GM12878 (cell line): ENCODE results near the gene TRMT13. TPM values are rescaled to one million over a fixed set of nuclear protein-coding genes. Genes with fewer than 3 reads are reported as not detected.

ENCODE experiments used
- ATAC-seq: fragments of 200-7000 bp; cut with Tn5 transposase; 3 replicates; pipeline ENCODE4 v1.9.1; 2020; ENCODE audit warnings: mild to moderate bottlenecking, moderate library complexity
- BruUV-seq: library from RNA; stranded (reverse); fragments of 400-500 nt; replicated peaks from 2 replicates; lab custom pipeline; 2021; lab: Mats Ljungman, UMichigan
- CTCF ChIA-PET: fragments of 300-600 bp; sonication (Branson Sonifier 250); formaldehyde crosslinking; extraction: SDS; loops from one replicate; lab custom pipeline; 2021; ENCODE audit warnings: inconsistent platforms; lab: Yijun Ruan, JAX
- POLR2A ChIA-PET: fragments of 350-600 bp; formaldehyde crosslinking; extraction: SDS; loops from one replicate; lab custom pipeline; 2021; ENCODE audit warnings: inconsistent platforms; lab: Charles Lee
- RAD21 ChIA-PET: fragments of 300-600 bp; sonication (Branson Sonifier 250); formaldehyde crosslinking; loops from one replicate; lab custom pipeline; 2023; ENCODE audit warnings: antibody characterized with exemption; ENCODE audit not compliant: unreplicated experiment; lab: Charles Lee
- SMC1A ChIA-PET: fragments of 300-600 bp; sonication (Branson Sonifier 250); formaldehyde crosslinking; loops from one replicate; lab custom pipeline; 2023; ENCODE audit not compliant: unreplicated experiment, uncharacterized antibody; lab: Charles Lee
- DNase-seq: peaks from one replicate; pipeline ENCODE4 v3.0.0-alpha.2; 2011; ENCODE audit warnings: low read depth, low spot score
- FAIRE-seq: peaks from 3 replicates; lab custom pipeline; 2011; peaks lifted over from hg19 to GRCh38; lab: Jason Lieb, UNC
- H2AFZ ChIP-seq: 2 replicates; pipeline ENCODE4 v1.6.0; 2011; ENCODE audit warnings: low read depth, low read length, control low read depth; ENCODE audit not compliant: control insufficient read depth
- H3K27ac ChIP-seq: 2 replicates; pipeline ENCODE4 v1.5.1; 2011; ENCODE audit warnings: control low read depth; ENCODE audit not compliant: control insufficient read depth, insufficient read depth
- H3K27me3 ChIP-seq, 2 experiments: replicated peaks in 1 of 2; 2 replicates each; pipeline versions ENCODE4 v1.6.0 to v1.6.1; 2011; ENCODE audit warnings: low read length in 1 of 2; ENCODE audit not compliant: control insufficient read depth in 2 of 2, insufficient read depth in 2 of 2
- H3K36me3 ChIP-seq, 2 experiments: 2 replicates each; pipeline ENCODE4 v1.5.1; 2011; ENCODE audit warnings: low read length in 1 of 2; ENCODE audit not compliant: control insufficient read depth in 2 of 2, insufficient read depth in 2 of 2
- H3K4me1 ChIP-seq: 2 replicates; pipeline ENCODE4 v1.6.1; 2011; ENCODE audit warnings: mild to moderate bottlenecking, low read length, moderate library complexity, mixed read lengths; ENCODE audit not compliant: control insufficient read depth, insufficient read depth
- H3K4me2 ChIP-seq: 2 replicates; pipeline ENCODE4 v1.6.0; 2011; ENCODE audit warnings: control low read depth; ENCODE audit not compliant: control insufficient read depth, insufficient read depth
- H3K4me3 ChIP-seq: fragments of 200-600 bp; sonication (generic); 2 replicates; pipeline ENCODE4 v1.5.1; 2016
- H3K79me2 ChIP-seq: 2 replicates; pipeline ENCODE4 v1.6.0; 2011; ENCODE audit warnings: low read length; ENCODE audit not compliant: control insufficient read depth, insufficient read depth
- H3K9ac ChIP-seq: 2 replicates; pipeline ENCODE4 v1.8.0; 2011; ENCODE audit warnings: low read length, control low read depth, mixed read lengths; ENCODE audit not compliant: control insufficient read depth, insufficient read depth
- H3K9me3 ChIP-seq: replicated peaks from 3 replicates; pipeline ENCODE4 v1.5.1; 2011; ENCODE audit warnings: mild to moderate bottlenecking, low read length; ENCODE audit not compliant: control insufficient read depth, insufficient read depth
- H4K20me1 ChIP-seq: 2 replicates; pipeline ENCODE4 v1.6.0; 2011; ENCODE audit not compliant: control insufficient read depth, insufficient read depth
- ATF7 ChIP-seq: fragments of 450-650 bp; IDR thresholded peaks from 2 replicates; pipeline ENCODE4 v1.6.1; 2016; ENCODE audit warnings: low read depth, mild to moderate bottlenecking
- MEF2B ChIP-seq: fragments of 450-650 bp; IDR thresholded peaks from 2 replicates; pipeline ENCODE4 v1.6.1; 2018; ENCODE audit warnings: mild to moderate bottlenecking, moderate library complexity; ENCODE audit not compliant: partially characterized antibody, poor library complexity, severe bottlenecking
- in situ Hi-C: fragments of 300-500 bp; cut with MboI; formaldehyde crosslinking; loops from 9 replicates; pipeline ENCODE4 v1.14.3; 2018; ENCODE audit warnings: mixed read lengths
- intact Hi-C: fragments of 100-400 bp; cut with micrococcal nuclease; formaldehyde crosslinking; loops from one replicate; pipeline ENCODE4 v1.14.2; 2022; ENCODE audit not compliant: unreplicated experiment
- polyA plus RNA-seq, 11 experiments: library from polyadenylated mRNA; depleted of rRNA in 4 of 11; unstranded in 6 of 11; stranded (reverse) in 5 of 11; fragments of >200 nt; fragmentation: Nextera tagmentation in 4 of 11; fragmentation: Illumina TruSeq in 1 of 11; extraction: Ambion mirVana in 4 of 11; extraction: Trizol in 1 of 11; gene quantifications; 1 replicate in 1 of 11; 2 replicates in 10 of 11; pipeline versions ENCODE4 v1.2.1 to v1.2.3, GENCODE V29; 2011 to 2016; ENCODE audit warnings: inconsistent platforms in 2 of 11, missing spikeins in 2 of 11, low read depth in 1 of 11
- total RNA-seq, 4 experiments: library from RNA; depleted of rRNA in 3 of 4; stranded (reverse); fragments of >200 nt in 3 of 4; fragmentation: Illumina TruSeq in 1 of 4; extraction: Trizol in 1 of 4; gene quantifications; 2 replicates each; pipeline versions ENCODE4 v1.2.1 to v1.2.3, GENCODE V29; 2013 to 2021
- TF ChIP-seq, protein P1 (sequence below): fragments of 450-650 bp; IDR thresholded peaks from 2 replicates; pipeline ENCODE4 v1.6.1; 2017; ENCODE audit warnings: mild to moderate bottlenecking, moderate library complexity

Gene TRMT13
- total and polyA plus RNA-seq, 10 of the 15 experiments (the other 5 are each of a cell fraction or from before 2014, with no cell fraction given) = 13.7 to 26.6 (median 21.9) TPM

DNA sequence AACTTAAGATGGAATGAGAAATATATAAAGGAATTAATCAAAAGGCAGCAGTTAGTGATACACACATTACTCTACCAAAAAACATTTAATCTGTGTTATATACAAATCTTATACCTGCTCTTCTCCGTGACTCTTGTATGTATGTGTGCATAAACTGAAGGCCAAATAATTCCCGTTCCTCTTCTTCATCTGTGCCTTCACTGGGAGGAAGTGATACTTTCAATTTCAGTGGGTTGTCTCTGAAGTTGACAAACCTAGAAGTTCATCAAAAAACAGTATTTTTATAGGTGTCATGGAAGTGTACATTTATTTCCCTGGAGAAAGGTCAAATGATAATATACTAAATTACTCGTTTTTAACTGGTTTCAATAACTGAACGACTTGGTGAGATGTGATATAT, 19.3 kb downstream of the TRMT13 start (continued):
- TF ChIP-seq, protein P1, sequence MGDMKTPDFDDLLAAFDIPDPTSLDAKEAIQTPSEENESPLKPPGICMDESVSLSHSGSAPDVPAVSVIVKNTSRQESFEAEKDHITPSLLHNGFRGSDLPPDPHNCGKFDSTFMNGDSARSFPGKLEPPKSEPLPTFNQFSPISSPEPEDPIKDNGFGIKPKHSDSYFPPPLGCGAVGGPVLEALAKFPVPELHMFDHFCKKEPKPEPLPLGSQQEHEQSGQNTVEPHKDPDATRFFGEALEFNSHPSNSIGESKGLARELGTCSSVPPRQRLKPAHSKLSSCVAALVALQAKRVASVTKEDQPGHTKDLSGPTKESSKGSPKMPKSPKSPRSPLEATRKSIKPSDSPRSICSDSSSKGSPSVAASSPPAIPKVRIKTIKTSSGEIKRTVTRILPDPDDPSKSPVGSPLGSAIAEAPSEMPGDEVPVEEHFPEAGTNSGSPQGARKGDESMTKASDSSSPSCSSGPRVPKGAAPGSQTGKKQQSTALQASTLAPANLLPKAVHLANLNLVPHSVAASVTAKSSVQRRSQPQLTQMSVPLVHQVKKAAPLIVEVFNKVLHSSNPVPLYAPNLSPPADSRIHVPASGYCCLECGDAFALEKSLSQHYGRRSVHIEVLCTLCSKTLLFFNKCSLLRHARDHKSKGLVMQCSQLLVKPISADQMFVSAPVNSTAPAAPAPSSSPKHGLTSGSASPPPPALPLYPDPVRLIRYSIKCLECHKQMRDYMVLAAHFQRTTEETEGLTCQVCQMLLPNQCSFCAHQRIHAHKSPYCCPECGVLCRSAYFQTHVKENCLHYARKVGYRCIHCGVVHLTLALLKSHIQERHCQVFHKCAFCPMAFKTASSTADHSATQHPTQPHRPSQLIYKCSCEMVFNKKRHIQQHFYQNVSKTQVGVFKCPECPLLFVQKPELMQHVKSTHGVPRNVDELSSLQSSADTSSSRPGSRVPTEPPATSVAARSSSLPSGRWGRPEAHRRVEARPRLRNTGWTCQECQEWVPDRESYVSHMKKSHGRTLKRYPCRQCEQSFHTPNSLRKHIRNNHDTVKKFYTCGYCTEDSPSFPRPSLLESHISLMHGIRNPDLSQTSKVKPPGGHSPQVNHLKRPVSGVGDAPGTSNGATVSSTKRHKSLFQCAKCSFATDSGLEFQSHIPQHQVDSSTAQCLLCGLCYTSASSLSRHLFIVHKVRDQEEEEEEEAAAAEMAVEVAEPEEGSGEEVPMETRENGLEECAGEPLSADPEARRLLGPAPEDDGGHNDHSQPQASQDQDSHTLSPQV = no peak

DNA sequence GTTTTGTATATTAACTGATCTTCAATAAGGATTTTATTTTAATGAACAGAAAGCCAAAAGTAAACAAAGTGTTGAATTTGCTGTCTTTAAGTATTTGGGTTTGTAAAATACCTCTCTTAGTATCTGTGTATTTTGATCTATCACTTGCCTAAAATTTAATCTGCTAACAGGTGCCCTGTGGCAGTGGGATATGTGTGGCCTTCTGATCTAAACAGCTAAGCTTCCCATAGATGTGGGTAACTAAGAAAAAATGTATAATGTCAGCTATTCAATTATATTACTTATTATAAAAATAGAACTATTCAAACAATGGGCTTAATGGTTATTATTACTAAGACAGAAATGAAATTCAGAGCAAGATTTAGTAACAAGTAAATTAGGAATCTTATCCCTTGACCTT, 29.9 kb downstream of the TRMT13 start:
- FAIRE-seq (no peak), DNase-seq (no peak), ATAC-seq (no peak)
- ChIA-PET RAD21 (interaction anchor here (0.6 to 0.9 kb wide), 2 partner anchors 195 to 297 kb away, joined by 3 read pairs; no protein-coding TSS in a partner anchor), CTCF (interaction anchor here (1.1 kb wide), 1 partner anchor 12 kb away, joined by 3 read pairs; no protein-coding TSS in a partner anchor), POLR2A (interaction anchor here (0.6 kb wide), 3 partner anchors 104 to 486 kb away, joined by 3 read pairs; no protein-coding TSS in a partner anchor), SMC1A (interaction anchor here (0.7 to 1.9 kb wide), 3 partner anchors 9 to 218 kb away, joined by 3 to 7 read pairs (median 3); no protein-coding TSS in a partner anchor)
- Histone ChIP-seq H3K4me1 (no peaks in the 10 kb centered on the region), H3K27me3 (no peaks in the 10 kb centered on the region), H4K20me1 (no peaks in the 10 kb centered on the region), H3K9me3 (no peaks in the 10 kb centered on the region), H3K4me3 (no peak overlapping the region), H2AFZ (no peak overlapping the region), H3K79me2 (no peaks in the 10 kb centered on the region), H3K27ac (no peak overlapping the region), H3K9ac (no peak overlapping the region), H3K4me2 (no peak overlapping the region), H3K36me3 (no peaks in the 10 kb centered on the region)
- intact Hi-C loops = no loop called here
- no TSS peak for BruUV-seq
- in situ Hi-C loops = no loop called here
- TF ChIP-seq ATF7 (no peak), MEF2B (no peak)
